D721Med (cell line): ENCODE measurements around the gene NFIC.
A peak's percentile ranks its signal among the peaks of the same experiment; 100 is the strongest.

Source experiments
- DNase-seq: peaks from one replicate; pipeline ENCODE4 v3.0.0; 2011; ENCODE audit warnings: low spot score; ENCODE audit not compliant: insufficient read length
- FAIRE-seq: peaks from 2 replicates; lab custom pipeline; 2011; peaks lifted over from hg19 to GRCh38; lab: Jason Lieb, UNC
- CTCF ChIP-seq: IDR thresholded peaks from 2 replicates; pipeline ENCODE4 v1.5.1; 2012; ENCODE audit warnings: mild to moderate bottlenecking, control low read depth; ENCODE audit not compliant: insufficient read depth; ENCODE audit errors: missing control alignments

The NFIC gene

DNA sequence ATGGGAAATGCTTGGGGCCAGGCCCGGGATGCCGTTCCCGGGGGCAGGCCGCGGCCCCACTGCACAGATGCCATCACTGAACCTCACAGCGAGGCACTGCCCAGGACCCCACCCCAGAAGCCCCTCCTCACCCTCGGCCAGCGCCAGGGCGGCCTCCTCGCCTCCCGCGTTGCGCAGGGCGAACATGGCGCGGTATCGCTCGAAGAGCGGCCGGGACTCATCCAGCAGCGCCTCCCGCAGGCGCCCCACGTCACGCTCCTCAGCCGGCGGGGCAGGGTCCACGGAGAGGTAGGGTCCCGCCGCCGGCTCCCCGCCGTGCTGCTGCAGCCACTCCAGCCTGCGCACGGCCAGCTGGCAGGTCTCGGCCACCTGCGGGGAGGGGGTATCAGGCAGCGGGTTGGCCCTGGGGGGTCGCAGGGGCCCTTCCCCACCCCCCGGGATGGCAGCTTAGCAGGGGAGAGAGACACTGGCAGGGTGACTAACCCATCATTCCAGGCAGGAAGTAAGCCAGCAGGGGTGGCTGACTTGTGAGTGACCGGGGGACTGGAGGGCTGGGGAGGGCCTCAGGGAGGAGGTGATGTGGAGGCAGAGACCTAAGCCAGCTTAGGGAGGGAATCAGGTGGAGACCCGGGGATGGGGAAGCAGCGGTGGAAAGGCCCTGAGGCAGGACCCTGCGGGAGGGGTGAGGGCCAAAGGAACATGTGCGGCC is 125.9 kb downstream of the NFIC start:
- TF ChIP-seq CTCF: no peak
- FAIRE-seq: no peak
- DNase-seq: no peak

- no peak for FAIRE-seq
Observed at GRCh38 chr19:3492919-3493318, 126.5 kb downstream of the NFIC start.

GRCh38 chr19:3493651-3494050 is 127.3 kb downstream of the NFIC start:
- no peak for TF ChIP-seq CTCF
- DNase-seq (no peak), FAIRE-seq (no peak)

More at GRCh38 chr19:3492919-3493318, 126.5 kb downstream of the NFIC start:
- no peak for TF ChIP-seq CTCF
- DNase-seq: no peak

DNA sequence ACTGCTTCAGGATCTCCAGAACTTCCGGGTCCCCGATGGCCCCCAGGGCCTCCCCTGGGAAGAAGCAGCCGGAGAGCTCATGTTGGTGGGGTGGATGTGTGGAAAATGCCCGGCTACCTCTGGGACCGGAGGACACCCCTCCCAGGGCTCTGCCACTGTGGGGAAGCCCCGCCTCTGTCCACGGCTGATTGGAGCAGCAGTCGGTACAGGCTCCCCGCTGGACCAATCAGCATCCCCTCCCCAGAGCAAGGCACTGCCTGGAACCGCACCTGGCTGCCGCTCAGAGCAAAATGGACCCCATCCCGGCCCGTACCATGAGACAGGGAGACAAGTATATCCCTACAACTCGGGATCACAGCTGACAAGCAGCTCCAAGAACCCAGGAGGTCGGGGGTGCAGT is 127.7 kb downstream of the NFIC start:
- no peak for TF ChIP-seq CTCF
- DNase-seq: peak; percentile 70

GRCh38 chr19:3494559-3494958 is 128.2 kb downstream of the NFIC start:
- no peak for DNase-seq
- TF ChIP-seq CTCF: no peak
- FAIRE-seq: no peak

More for the DNA sequence above, 127.7 kb downstream of the NFIC start:
- no peak for FAIRE-seq

DNA sequence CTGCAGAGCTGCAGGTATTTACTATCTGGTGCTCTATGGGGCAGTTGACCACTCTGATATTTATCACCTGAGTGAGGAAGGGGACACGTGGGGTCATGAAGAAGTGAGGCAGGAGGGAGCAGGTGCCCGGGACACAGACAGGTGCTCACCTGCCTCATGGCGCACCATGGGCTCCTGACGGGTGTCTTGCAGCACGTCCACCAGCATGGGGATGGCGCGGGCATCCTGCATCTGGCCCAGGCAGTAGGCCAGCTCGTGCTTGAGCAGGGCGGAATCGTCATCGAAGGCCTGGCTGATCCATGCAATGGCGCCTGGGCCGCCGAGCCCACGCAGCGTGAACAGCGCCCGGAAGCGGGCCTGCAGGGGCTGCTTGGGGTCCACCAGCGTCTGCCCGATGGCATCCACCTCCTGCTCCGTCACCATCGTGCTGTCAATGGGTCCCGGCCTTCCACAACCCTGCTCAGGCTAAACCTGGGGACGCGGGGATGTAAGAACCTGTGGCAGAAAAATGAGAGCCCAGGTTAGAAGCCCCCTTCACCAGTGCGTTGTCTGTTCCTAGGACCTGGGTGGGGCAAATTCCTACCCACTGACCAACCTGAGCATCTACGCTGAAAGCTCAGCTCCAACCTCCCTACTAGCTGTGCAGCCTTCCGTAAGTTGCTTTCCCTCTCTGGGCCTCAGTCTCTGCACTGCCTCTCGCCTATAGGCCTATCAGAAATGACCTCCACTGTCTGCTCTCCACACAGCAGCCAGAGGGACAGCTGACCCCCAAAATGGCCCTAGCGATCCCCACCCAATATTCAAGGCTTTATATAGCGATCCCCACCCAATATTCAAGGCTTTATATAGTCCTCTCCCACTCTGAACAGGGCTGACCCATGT is 130.2 kb downstream of the NFIC start:
- no peak for TF ChIP-seq CTCF
- no peak for FAIRE-seq
- DNase-seq: no peak
